HG03095 (cell line): ENCODE measurements around the gene OSTC.

Experiments used
- ATAC-seq: cut with Tn5 transposase; IDR thresholded peaks from one replicate; pipeline ENCODE4 v1.9.1; 2021; ENCODE audit warnings: moderate library complexity; ENCODE audit not compliant: unreplicated experiment

The OSTC gene

GRCh38 chr4:108650212-108651013 lies at the start of gene OSTC:
TSS of gene OSTC (plus strand) at chr4:108650599. CDS start at chr4:108650656, 57 bp downstream.
- peak; percentile 90 for ATAC-seq

- no peak for ATAC-seq
Observed at GRCh38 chr4:108601106-108601505, 49.3 kb upstream of the OSTC start.

GRCh38 chr4:108601532-108601931 lies 48.9 kb upstream of the OSTC start:
- no peak for ATAC-seq

GRCh38 chr4:108602163-108602562 lies 48.2 kb upstream of the OSTC start:
- no peak for ATAC-seq

- ATAC-seq, result no peak
Observed at GRCh38 chr4:108607079-108607815, 43.2 kb upstream of the OSTC start.

- ATAC-seq, result no peak
Observed at GRCh38 chr4:108611365-108611764, 39.0 kb upstream of the OSTC start.

- ATAC-seq, result no peak
Observed at GRCh38 chr4:108612365-108612764, 38.0 kb upstream of the OSTC start.

GRCh38 chr4:108619372-108620100 lies 30.9 kb upstream of the OSTC start:
- peak; percentile 4 for ATAC-seq

- peak; percentile 100 for ATAC-seq
Observed at GRCh38 chr4:108620101-108620932, 30.1 kb upstream of the OSTC start, which contains the start of gene RPL34. TSS of gene RPL34 (plus strand) at chr4:108620576. CDS start at chr4:108621960, 1,384 bp downstream.

GRCh38 chr4:108620933-108621905 lies 29.2 kb upstream of the OSTC start:
- ATAC-seq, result no peak

- no peak for ATAC-seq
Observed at GRCh38 chr4:108622022-108622421, 28.4 kb upstream of the OSTC start.

- ATAC-seq, result no peak
Observed at GRCh38 chr4:108622828-108623227, 27.6 kb upstream of the OSTC start.

- no peak for ATAC-seq
Observed at GRCh38 chr4:108624263-108625056, 25.9 kb upstream of the OSTC start.

GRCh38 chr4:108626056-108626455 lies 24.3 kb upstream of the OSTC start:
- ATAC-seq, result no peak

- no peak for ATAC-seq
Observed at GRCh38 chr4:108628411-108628810, 22.0 kb upstream of the OSTC start.

GRCh38 chr4:108635070-108635655 lies 15.2 kb upstream of the OSTC start:
- ATAC-seq, result no peak

GRCh38 chr4:108636246-108636645 lies 14.2 kb upstream of the OSTC start:
- ATAC-seq, result no peak

- ATAC-seq, result no peak
Observed at GRCh38 chr4:108637856-108638255, 12.5 kb upstream of the OSTC start.
